Nephron (organoid): Measurements from ENCODE around the gene RGS4.

Experiments
- H3K27ac Mint-ChIP-seq, 3 experiments: 2 replicates each; pipeline ENCODE4 v1.8.0; 2020; ENCODE audit warnings: mixed read lengths in 3 of 3, mild to moderate bottlenecking in 2 of 3, moderate library complexity in 1 of 3
- H3K27me3 Mint-ChIP-seq: 2 replicates; pipeline ENCODE4 v1.8.0; 2021; ENCODE audit warnings: low read depth, mild to moderate bottlenecking, moderate library complexity, mixed read lengths
- H3K36me3 Mint-ChIP-seq: 2 replicates; pipeline ENCODE4 v1.8.0; 2020; ENCODE audit warnings: low read depth, mixed read lengths
- H3K4me1 Mint-ChIP-seq: 2 replicates; pipeline ENCODE4 v1.8.0; 2020; ENCODE audit warnings: mixed read lengths
- H3K4me3 Mint-ChIP-seq, 3 experiments: 2 replicates each; pipeline ENCODE4 v1.8.0; 2020; ENCODE audit warnings: mild to moderate bottlenecking in 3 of 3, mixed read lengths in 3 of 3, moderate library complexity in 2 of 3
- H3K9me3 Mint-ChIP-seq: 2 replicates; pipeline ENCODE4 v1.8.0; 2020; ENCODE audit warnings: mixed read lengths
- CTCF ChIP-seq, 3 experiments: fragments of 200-600 bp; sonication (generic); IDR thresholded peaks; one replicate each; pipeline ENCODE4 v1.5.0; 2021; ENCODE audit warnings: antibody characterized with exemption in 3 of 3; ENCODE audit not compliant: unreplicated experiment in 3 of 3

The RGS4 gene

GRCh38 chr1:163069655-163070277 lies 605 bp downstream of the RGS4 start:
- Mint-ChIP-seq H3K27ac (peak overlapping the region; percentile 7 to 55 (median 38)), H3K9me3 (no peaks in the 10 kb centered on the region), H3K36me3 (peaks cover 14% of the 10 kb centered on the region), H3K4me3 (peak overlapping the region; percentile 68 to 83 (median 74)), H3K4me1 (peaks cover 23% of the 10 kb centered on the region), H3K27me3 (no peaks in the 10 kb centered on the region)
- TF ChIP-seq CTCF (IDR thresholded peaks at IDR 0.05; ENCODE audit: unreplicated experiment in 3 of 3) = no peak

GRCh38 chr1:163071405-163072255 lies 2.5 kb downstream of the RGS4 start:
- peaks cover 23% of the 10 kb centered on the region for H3K4me1 Mint-ChIP-seq
- H3K27me3 Mint-ChIP-seq = no peaks in the 10 kb centered on the region
- H3K36me3 Mint-ChIP-seq = peaks cover 17% of the 10 kb centered on the region
- peak; percentile 71 to 76 (median 73) for TF ChIP-seq CTCF (IDR thresholded peaks at IDR 0.05; ENCODE audit: unreplicated experiment in 3 of 3)
- H3K27ac Mint-ChIP-seq = no peak overlapping the region
- no peaks in the 10 kb centered on the region for H3K9me3 Mint-ChIP-seq
- peak overlapping the region; percentile 2 to 28 (median 23) for H3K4me3 Mint-ChIP-seq

GRCh38 chr1:163072658-163073057 lies 3.5 kb downstream of the RGS4 start:
- H3K9me3 Mint-ChIP-seq = peaks cover 1% of the 10 kb centered on the region
- H3K27me3 Mint-ChIP-seq = no peaks in the 10 kb centered on the region
- peaks cover 23% of the 10 kb centered on the region for H3K4me1 Mint-ChIP-seq
- no peak overlapping the region for H3K27ac Mint-ChIP-seq
- TF ChIP-seq CTCF (IDR thresholded peaks at IDR 0.05; ENCODE audit: unreplicated experiment in 3 of 3) = no peak
- H3K4me3 Mint-ChIP-seq = no peak overlapping the region
- H3K36me3 Mint-ChIP-seq = peaks cover 17% of the 10 kb centered on the region

- H3K27me3 Mint-ChIP-seq = no peaks in the 10 kb centered on the region
- H3K4me3 Mint-ChIP-seq = no peak overlapping the region
- peaks cover 17% of the 10 kb centered on the region for H3K36me3 Mint-ChIP-seq
- TF ChIP-seq CTCF (IDR thresholded peaks at IDR 0.05; ENCODE audit: unreplicated experiment in 3 of 3) = no peak
- no peak overlapping the region for H3K27ac Mint-ChIP-seq
- H3K4me1 Mint-ChIP-seq = peaks cover 20% of the 10 kb centered on the region
- H3K9me3 Mint-ChIP-seq = peaks cover 2% of the 10 kb centered on the region
These were observed 4.8 kb downstream of the RGS4 start for GRCh38 chr1:163074004-163074403.

- Mint-ChIP-seq H3K27me3 (no peaks in the 10 kb centered on the region), H3K4me3 (no peak overlapping the region), H3K4me1 (peaks cover 12% of the 10 kb centered on the region), H3K36me3 (peaks cover 17% of the 10 kb centered on the region), H3K27ac (no peak overlapping the region), H3K9me3 (peaks cover 2% of the 10 kb centered on the region)
- TF ChIP-seq CTCF (IDR thresholded peaks at IDR 0.05; ENCODE audit: unreplicated experiment in 3 of 3) = no peak
These were observed 5.6 kb downstream of the RGS4 start for GRCh38 chr1:163074716-163075284.
